M059J (cell line): ENCODE data around the gene NXNL1. TPM values are rescaled to one million over a fixed set of nuclear protein-coding genes. Genes with fewer than 3 reads are reported as not detected.
"Not testable (repeated sequence)": the region's sequence is repeated elsewhere in the genome, so short reads cannot be mapped to it uniquely, and the experiment has no call there.

Source experiments
- DNase-seq: peaks from one replicate; pipeline ENCODE4 v3.0.0-alpha.2; 2012; ENCODE audit warnings: low read depth
- total RNA-seq: library from RNA; depleted of rRNA; stranded (reverse); fragments of >200 nt; shearing (Covaris generic); gene quantifications from 2 replicates; pipeline ENCODE4 v1.2.3, GENCODE V29; 2014; rRNA removed

Gene NXNL1, protein sequence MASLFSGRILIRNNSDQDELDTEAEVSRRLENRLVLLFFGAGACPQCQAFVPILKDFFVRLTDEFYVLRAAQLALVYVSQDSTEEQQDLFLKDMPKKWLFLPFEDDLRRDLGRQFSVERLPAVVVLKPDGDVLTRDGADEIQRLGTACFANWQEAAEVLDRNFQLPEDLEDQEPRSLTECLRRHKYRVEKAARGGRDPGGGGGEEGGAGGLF
- not detected in 2 replicates for total RNA-seq

DNA sequence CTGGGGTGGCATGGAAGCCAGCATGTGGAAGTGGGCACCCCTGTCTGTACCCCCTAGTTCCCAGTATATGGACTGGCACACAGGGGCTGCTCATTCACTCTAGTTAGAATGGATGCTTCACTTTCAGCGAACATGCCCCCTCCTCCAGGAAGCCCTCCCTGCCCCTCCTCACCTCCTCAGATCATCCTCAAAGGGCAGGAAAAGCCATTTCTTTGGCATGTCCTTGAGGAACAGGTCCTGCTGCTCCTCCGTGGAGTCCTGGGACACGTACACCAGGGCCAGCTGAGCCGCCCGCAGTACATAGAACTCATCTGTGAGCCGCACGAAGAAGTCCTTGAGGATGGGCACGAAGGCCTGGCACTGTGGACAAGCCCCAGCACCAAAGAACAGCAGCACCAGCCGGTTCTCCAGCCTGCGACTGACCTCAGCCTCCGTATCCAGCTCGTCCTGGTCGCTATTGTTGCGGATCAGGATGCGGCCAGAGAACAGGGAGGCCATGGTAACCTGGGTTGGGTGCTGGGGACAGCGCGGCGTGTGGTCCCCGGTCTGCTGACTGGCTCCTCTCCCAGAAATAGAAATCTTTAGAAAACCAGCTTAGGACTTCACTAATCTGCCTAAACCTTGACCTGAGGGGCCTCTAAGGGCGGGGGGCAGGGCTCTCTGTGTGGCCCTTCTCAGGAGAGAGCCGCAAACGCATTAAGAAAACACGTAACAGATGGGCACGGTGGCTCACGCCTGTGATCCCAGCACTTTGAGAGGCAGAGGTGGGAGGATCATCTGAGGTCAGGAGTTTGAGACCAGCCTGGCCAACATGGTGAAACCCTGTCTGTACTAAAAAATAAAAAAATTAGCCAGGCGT, at the start of gene NXNL1:
Gene NXNL1 (minus strand): TSS at position 555 of the 859 bp plus-strand sequence. CDS start 57 bp downstream, at position 498.
- no peak for DNase-seq

DNA sequence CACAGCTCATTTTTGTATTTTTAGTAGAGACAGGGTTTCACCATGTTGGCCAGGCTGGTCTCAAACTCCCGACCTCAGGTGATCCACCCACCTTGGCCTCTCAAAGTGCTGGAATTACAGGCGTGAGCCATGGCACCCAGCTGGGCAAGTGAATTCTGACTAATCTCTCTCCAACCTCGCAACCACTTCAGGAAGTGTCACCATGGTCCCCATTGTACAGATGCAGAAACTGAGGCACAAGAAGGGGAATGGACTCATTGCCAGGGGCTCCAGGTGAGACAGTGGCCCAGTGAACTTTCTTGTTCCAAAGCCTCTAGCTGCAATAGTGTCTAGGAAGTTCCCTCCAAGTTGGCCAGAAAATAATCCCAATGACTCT, 47.8 kb upstream of the NXNL1 start:
- DNase-seq, result not testable (repeated sequence)

- no peak for DNase-seq
These were observed 46.0 kb upstream of the NXNL1 start for GRCh38 chr19:17506745-17507144.

GRCh38 chr19:17505223-17505622, 44.5 kb upstream of the NXNL1 start:
- no peak for DNase-seq

DNA sequence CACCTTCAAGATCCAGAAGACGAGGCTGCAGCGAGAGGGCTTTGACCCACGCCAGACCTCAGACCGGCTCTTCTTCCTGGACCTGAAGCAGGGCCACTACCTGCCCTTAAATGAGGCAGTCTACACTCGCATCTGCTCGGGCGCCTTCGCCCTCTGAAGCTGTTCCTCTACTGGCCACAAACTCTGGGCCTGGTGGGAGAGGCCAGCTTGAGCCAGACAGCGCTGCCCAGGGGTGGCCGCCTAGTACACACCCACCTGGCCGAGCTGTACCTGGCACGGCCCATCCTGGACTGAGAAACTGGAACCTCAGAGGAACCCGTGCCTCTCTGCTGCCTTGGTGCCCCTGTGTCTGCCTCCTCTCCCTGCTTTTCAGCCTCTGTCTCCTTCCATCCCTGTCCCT, 43.7 kb upstream of the NXNL1 start:
- no peak for DNase-seq

- no peak for DNase-seq
These were observed 43.3 kb upstream of the NXNL1 start for GRCh38 chr19:17504030-17504429.

- DNase-seq, result no peak
These were observed 42.5 kb upstream of the NXNL1 start for GRCh38 chr19:17503240-17503639.

GRCh38 chr19:17500447-17501198, 39.9 kb upstream of the NXNL1 start:
- DNase-seq, result no peak

- DNase-seq, result no peak
These were observed 39.1 kb upstream of the NXNL1 start for GRCh38 chr19:17499648-17500446.

GRCh38 chr19:17499025-17499424, 38.3 kb upstream of the NXNL1 start:
- DNase-seq, result not testable (repeated sequence)

DNA sequence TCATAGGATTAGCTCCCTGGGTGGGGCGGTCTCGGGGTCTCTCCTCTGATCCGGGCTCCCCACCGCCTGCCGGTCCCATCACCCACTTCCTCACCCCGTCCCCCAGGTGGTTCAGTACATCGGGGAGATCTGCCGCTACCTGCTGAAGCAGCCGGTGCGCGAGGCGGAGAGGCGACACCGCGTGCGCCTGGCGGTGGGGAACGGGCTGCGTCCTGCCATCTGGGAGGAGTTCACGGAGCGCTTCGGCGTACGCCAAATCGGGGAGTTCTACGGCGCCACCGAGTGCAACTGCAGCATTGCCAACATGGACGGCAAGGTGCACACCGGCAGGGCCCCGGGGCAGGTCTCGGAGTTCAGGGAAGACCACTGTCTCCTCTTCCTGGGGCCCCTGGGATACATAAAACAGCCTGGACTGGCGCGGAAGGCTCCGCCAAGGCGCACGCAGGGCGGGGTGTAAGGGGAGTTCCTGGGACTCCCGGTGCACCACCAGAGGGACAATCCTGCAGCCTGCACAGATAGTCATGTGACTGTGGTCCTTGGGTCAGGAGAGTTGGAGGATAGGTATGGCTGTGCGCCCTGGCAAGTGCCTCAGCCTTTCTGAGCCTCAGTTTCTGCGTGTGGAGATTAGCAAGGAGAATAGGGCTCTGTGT, 36.5 kb upstream of the NXNL1 start:
- DNase-seq, result no peak

DNA sequence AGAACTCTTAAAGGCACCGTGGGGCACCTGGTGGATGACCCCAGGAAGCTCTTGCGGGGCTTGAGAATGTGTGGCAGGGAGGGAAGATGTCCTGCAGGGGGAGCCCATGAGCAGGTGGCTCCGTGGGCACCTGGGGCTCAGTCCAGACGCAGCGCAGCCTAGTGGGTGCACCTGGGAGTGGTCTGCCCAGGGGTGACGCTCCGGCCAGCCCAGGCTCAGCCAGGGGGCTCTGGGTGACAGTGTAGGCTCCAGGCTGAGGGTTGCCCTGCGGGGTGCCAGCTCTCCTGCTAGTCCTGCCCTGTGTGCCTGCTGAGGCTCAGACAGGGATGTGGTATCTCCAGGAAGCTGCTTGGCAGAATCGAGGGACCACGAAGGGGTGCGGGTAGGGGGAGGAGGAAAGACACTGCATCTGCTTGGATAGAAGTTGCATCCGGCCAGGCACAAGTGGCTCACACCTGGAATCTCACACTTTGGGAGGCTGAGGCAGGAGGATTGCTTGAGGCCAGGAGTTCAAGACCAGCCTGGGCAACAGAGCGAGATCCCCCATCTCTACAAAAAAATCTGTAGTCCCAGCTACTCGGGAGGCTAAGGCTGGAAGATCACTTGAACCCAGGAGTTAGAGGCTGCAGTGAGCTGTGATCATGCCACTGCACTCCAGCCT, 35.7 kb upstream of the NXNL1 start:
- peak; percentile 48 for DNase-seq

DNA sequence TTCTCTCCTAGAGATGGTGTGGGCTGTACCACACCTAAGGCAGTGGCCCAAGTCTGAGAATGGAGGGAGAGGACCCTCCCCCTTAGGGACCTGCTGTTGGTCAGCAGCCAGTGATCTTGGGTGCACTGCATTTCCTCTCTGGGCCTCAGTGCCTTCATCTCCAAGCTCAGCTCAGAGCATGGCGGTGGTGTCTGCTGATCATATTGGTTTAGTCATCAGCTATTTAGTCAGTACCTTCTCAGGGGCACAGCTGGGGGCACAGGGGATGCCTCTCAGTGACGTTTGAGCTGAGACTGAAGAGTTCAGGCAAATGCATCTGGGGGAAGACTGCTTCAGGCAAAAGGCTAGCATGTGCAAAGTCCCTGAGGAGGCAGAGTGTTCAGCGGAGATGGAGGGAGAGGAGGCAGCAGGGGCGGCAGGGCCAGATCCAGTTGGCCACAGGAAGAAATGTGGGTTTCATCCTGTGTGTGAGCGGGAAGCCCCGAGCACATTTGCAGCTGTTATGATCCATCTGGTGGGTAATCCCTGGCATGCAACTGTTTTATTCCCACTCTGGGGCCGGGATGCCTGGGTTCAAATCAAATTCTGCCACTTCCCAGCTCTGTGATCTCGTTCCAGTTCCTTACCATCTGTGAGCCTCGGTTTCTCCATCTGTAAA, 35.0 kb upstream of the NXNL1 start:
- no peak for DNase-seq

- DNase-seq, result no peak
These were observed 30.6 kb upstream of the NXNL1 start for GRCh38 chr19:17491287-17491686.

GRCh38 chr19:17490411-17490810, 29.7 kb upstream of the NXNL1 start:
- no peak for DNase-seq

DNA sequence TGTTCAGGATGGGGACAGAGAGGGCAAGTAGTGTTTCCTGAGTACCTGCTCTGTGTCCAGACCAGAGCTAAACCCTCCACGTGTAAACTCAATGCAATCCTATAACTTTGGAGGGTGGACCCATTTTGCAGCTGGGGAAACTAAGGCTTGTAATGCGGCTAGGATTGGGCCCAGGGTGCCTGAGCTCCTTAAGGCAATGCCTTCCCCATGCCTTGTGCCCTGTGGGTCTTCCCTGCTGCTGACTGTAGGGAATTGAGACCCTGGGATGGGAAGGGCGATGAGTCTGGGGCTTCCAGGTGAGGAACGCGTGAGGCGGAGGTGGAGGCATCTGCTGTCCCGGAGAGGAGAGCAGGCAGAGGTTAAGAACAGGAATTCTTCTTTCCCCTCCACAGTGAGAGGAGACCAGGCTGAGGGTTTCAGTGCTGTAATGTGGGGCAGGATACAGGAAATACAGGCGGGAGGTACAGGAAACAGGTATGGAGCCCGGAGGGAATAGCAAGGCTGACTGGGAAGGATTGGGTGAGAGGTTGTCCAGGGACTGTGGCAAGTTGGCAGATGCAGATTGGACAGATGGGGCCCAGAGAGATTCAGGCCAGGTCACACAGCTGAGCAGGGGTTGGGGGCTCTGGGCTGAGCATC, 28.8 kb upstream of the NXNL1 start:
- DNase-seq, result no peak

DNA sequence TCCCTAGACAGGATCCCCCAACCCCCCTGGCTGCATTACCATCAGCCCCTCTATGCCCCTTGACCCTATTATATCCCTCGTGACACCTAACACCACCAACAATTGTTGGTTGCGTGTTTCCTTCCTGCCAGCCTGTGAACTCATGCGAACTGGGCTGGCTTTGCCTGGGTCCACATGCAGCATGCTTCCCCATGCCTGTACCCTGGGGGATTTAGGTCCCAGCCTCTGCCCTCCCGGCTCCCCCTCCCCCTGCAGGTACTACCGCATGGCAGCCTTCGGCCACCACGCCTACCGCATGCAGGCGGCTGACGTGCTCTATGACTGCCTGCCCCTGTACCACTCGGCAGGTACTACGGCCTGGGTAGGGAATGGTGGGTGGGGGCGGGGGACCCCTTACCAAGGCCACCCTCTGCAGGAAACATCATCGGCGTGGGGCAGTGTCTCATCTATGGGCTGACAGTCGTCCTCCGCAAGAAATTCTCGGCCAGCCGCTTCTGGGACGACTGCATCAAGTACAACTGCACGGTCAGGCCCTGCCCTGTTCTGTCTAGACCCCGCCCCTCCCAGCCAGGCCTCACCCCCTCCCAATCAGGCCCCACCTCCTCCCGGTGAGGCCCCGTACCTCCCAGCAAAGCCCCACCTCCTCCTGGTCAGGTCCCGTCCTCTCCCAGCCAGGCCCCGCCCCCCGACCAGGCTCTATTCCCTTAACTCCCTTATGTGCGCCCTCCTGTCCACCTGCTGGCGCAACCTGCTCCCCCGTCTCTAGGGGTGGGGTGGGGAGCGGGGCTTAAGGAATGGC, 28.1 kb upstream of the NXNL1 start:
- DNase-seq, result peak; percentile 15

- DNase-seq, result no peak
These were observed 26.8 kb upstream of the NXNL1 start for GRCh38 chr19:17487284-17488121.
